ENCODE measurements around the gene HAPSTR1. TPM values are rescaled to one million over a fixed set of nuclear protein-coding genes. Genes with fewer than 3 reads are reported as not detected.

HAPSTR1 gene
- total and polyA plus RNA-seq, 2 of the 13 experiments (the other 11 are each of a cell fraction or from before 2014, with no cell fraction given), result 25.2 to 83.2 TPM

DNA sequence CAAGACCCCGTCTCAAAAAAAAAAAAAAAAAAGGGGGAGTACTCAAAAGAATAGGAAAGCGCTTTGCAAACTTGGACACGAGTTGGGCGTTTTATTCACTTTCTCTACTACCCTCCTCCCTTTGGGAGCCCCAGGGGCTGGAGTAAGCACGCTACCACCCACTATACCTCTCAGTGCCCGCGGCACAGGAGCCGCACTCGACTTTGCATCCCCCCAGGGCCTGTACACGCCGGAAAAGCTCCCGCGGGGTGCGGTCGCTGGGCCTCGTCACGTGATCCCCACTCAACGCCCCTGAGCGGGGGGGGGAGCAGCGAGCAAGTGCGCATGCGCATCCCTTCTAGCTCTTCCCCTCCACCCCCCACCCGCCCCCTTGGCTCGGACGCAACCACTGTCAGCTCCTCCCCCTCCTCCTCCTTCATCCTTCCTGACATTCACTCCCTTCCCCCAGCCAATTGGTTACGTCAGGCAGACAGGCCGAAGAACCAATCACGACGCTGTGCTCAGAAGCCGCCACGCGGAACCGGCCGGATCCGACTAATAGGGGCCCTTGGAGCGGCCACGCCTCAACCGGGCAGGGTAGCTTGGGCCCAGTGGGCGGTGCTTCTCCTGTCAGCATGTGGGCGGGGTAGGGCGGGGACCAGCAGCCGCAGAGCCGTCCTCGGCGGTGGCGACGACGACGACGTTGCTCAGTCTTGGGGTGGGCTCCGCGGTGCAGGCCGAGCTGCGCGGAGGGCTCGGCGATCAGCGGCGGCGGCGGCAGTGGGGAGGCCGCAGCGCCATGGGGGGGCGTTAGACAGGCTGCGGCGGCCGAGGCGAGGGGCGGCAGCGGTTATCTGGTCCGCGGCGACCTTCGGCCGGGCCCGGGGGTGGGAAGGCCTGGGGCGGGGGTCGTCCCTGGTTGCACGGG, at the start of gene HAPSTR1 (continued):
- TF ChIP-seq, protein P1, sequence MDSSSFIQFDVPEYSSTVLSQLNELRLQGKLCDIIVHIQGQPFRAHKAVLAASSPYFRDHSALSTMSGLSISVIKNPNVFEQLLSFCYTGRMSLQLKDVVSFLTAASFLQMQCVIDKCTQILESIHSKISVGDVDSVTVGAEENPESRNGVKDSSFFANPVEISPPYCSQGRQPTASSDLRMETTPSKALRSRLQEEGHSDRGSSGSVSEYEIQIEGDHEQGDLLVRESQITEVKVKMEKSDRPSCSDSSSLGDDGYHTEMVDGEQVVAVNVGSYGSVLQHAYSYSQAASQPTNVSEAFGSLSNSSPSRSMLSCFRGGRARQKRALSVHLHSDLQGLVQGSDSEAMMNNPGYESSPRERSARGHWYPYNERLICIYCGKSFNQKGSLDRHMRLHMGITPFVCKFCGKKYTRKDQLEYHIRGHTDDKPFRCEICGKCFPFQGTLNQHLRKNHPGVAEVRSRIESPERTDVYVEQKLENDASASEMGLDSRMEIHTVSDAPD (CRISPR knock-in tag; IDR thresholded peaks at IDR 0.05), result peak; percentile 48; the same call in 1 of the 2 replicates
- TF ChIP-seq ZUFSP (CRISPR knock-in tag; IDR thresholded peaks at IDR 0.05; ENCODE audit: borderline replicate concordance) (no peak), ZNF10 (CRISPR knock-in tag; IDR thresholded peaks at IDR 0.05; ENCODE audit: borderline replicate concordance, low read depth) (no peak), GRHL1 (CRISPR knock-in tag; conservative IDR thresholded peaks at IDR 0.05) (no peak), FLYWCH1 (CRISPR knock-in tag; IDR thresholded peaks at IDR 0.05) (no peak), MEIS2 (CRISPR knock-in tag; IDR thresholded peaks at IDR 0.05) (peak; percentile 93), PBX2 (CRISPR knock-in tag; IDR thresholded peaks at IDR 0.05) (peak; percentile 95), ZFX (CRISPR knock-in tag; IDR thresholded peaks at IDR 0.05; ENCODE audit: low read depth) (peak; percentile 100), SRF (IDR thresholded peaks at IDR 0.05; ENCODE audit: low read depth, low read length) (peak; percentile 62; the same call in 1 of the 2 replicates), IRX3 (CRISPR knock-in tag; IDR thresholded peaks at IDR 0.05; ENCODE audit: borderline replicate concordance, low read depth) (peak; percentile 97; the same call in 1 of the 2 replicates), ZNF30 (CRISPR knock-in tag; IDR thresholded peaks at IDR 0.05) (no peak; the same call in 1 of the 2 replicates), NONO (IDR thresholded peaks at IDR 0.05) (no peak), NONO (CRISPR knock-in tag; conservative IDR thresholded peaks at IDR 0.05) (peak; percentile 96; the same call in 1 of the 2 replicates), SMYD3 (CRISPR knock-in tag; IDR thresholded peaks at IDR 0.05) (no peak), KLF15 (CRISPR knock-in tag; IDR thresholded peaks at IDR 0.05; ENCODE audit: borderline replicate concordance) (no peak; the same call in 1 of the 2 replicates), EED (CRISPR knock-in tag; IDR thresholded peaks at IDR 0.05) (peak; percentile 84; the same call in 1 of the 2 replicates), PHB2 (IDR thresholded peaks at IDR 0.05; ENCODE audit: partially characterized antibody) (no peak), TEAD3 (CRISPR knock-in tag; optimal IDR thresholded peaks at IDR 0.05; ENCODE audit: borderline replicate concordance) (no peak), HES4 (CRISPR knock-in tag; IDR thresholded peaks at IDR 0.05; ENCODE audit: borderline replicate concordance) (peak; percentile 89), REL (CRISPR knock-in tag; conservative IDR thresholded peaks at IDR 0.05) (0 out of 2 replicates have a peak, but pooled peaks have one; percentile 63), TBL1XR1 (IDR thresholded peaks at IDR 0.05; ENCODE audit: borderline replicate concordance, low read length, partially characterized antibody) (peak; percentile 54), ZNF333 (CRISPR knock-in tag; IDR thresholded peaks at IDR 0.05; ENCODE audit: borderline replicate concordance) (0 out of 2 replicates have a peak, but pooled peaks have one; percentile 19)
- TF ChIP-seq, protein P2, sequence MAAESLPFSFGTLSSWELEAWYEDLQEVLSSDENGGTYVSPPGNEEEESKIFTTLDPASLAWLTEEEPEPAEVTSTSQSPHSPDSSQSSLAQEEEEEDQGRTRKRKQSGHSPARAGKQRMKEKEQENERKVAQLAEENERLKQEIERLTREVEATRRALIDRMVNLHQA (CRISPR knock-in tag; IDR thresholded peaks at IDR 0.05), result no peak
